Ovary (tissue), 9 donors: Measurements from ENCODE around the gene LAMB4. TPM values are rescaled to one million over a fixed set of nuclear protein-coding genes. Genes with fewer than 3 reads are reported as not detected.

Experiments
- DNase-seq, 5 donors: peaks; one replicate each; pipeline ENCODE4 v3.0.0-alpha.2; 2019 to 2020
- H3K27ac ChIP-seq, 2 donors: fragments of 200-600 bp; one replicate each; pipeline versions ENCODE4 v1.5.1 to v1.8.0; 2019 to 2022
- H3K27me3 ChIP-seq: fragments of 200-600 bp; one replicate; pipeline ENCODE4 v1.8.0; 2022
- H3K36me3 ChIP-seq: fragments of 200-600 bp; sonication (generic); one replicate; pipeline ENCODE4 v1.5.1; 2019
- H3K4me1 ChIP-seq: one replicate; pipeline ENCODE4 v1.8.1; 2013; ENCODE audit warnings: mild to moderate bottlenecking, moderate library complexity; ENCODE audit not compliant: insufficient read depth
- H3K4me3 ChIP-seq: fragments of 200-600 bp; sonication (generic); one replicate; pipeline ENCODE4 v1.5.1; 2017
- H3K9me3 ChIP-seq, 2 donors: fragments of 200-600 bp in 1 of 2; sonication (generic) in 1 of 2; one replicate each; pipeline versions ENCODE4 v1.5.1 to v1.8.1; 2013 to 2019; ENCODE audit warnings: mild to moderate bottlenecking in 1 of 2, moderate library complexity in 1 of 2
- EP300 ChIP-seq: sonication (generic); formaldehyde crosslinking; IDR thresholded peaks from one replicate; pipeline ENCODE4 v1.6.1; 2017; ENCODE audit warnings: antibody characterized with exemption
- POLR2A ChIP-seq: fragments of 450-650 bp; IDR thresholded peaks from one replicate; pipeline ENCODE4 v1.6.1; 2017; ENCODE audit warnings: antibody characterized with exemption, mild to moderate bottlenecking, moderate library complexity
- WGBS, 3 donors: extraction: QIAGEN DNeasy Blood & Tissue Kit in 1 of 3; methylation state at CpG; one replicate each; pipeline versions ENCODE4 v1.1.5 to v1.1.7; 2013 to 2017; 5-methylcytosine and 5-hydroxymethylcytosine counted together
- intact Hi-C, 4 donors: fragments of 100-400 bp; cut with DNase I; formaldehyde crosslinking; loops; one replicate each; pipeline versions ENCODE4 v1.11.0 to v1.15.1; 2022 to 2023
- polyA plus RNA-seq, 2 donors: library from polyadenylated mRNA; stranded (reverse); fragments of 200-250 nt in 1 of 2; fragments of 350-450 nt in 1 of 2; fragmentation: Illumina TruSeq in 1 of 2; extraction: RNeasy Lipid Tissue Mini Kit (QIAGEN cat#74804) in 1 of 2; gene quantifications; one replicate each; pipeline ENCODE4 v1.2.3, GENCODE V29; 2013 to 2014
- small RNA-seq: library from RNA; depleted of rRNA; stranded (forward); fragments of <200 nt; gene quantifications from one replicate; pipeline ENCODE3, GENCODE V24; 2016
- total RNA-seq, 7 donors: library from RNA; depleted of rRNA in 2 of 7; stranded (reverse); fragments of >200 nt in 2 of 7; fragmentation: NEBNext Ultra II Directional in 3 of 7; extraction: Animal tissue kit (Norgen Biotek cat#: 25700) in 3 of 7; gene quantifications; one replicate each; pipeline versions ENCODE4 v1.1.0 to v1.2.4, GENCODE V29; 2016 to 2023
- TF ChIP-seq, protein P1 (sequence below), 3 donors: fragments of 450-650 bp in 2 of 3; fragments of 200-600 bp in 1 of 3; IDR thresholded peaks; one replicate each; pipeline versions ENCODE4 v1.5.1 to v1.8.0; 2016 to 2022; ENCODE audit warnings: antibody characterized with exemption in 3 of 3, mild to moderate bottlenecking in 1 of 3
- donor health status: DM: no; HTN: no; CAD: no; lungs with moderate emphysema.
- donor health status: DM: no; HTN: no; CAD: no.
- donor health status: Bipolar disorder and iron deficiency.
- donor health status: DM: yes; HTN: yes; CAD: no.
- donor health status: DM: no; HTN: no; CAD: no.
- donor health status: DM: yes; HTN: yes; CAD: no.

LAMB4 gene
- total and polyA plus RNA-seq, 9 donors: 0.10 to 0.17 TPM; not detected in 7

DNA sequence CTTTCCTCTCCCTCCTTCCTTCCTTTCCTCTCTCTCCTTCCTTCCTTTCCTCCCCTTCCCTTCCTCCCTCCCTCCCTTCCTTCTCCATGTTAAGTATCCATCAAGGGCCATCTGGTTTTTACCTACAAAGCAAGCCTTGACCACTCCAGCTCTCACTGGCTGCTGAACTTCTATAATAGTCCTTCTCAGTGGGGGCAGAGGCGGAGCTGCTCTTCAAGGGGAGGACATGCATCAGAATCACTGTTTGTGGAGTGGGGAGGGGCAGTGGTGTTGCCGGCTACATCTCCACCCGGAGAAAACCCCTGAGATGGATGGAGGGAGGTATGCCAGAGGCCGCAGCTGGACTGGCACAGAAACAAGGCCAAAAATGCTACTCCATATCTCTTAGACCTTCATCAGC, 153.1 kb downstream of the LAMB4 start:
- no peak for DNase-seq
- Histone ChIP-seq H3K36me3 (no peaks in the 10 kb centered on the region), H3K9me3 (no peaks in the 10 kb centered on the region), H3K27me3 (no peaks in the 10 kb centered on the region), H3K27ac (no peak overlapping the region), H3K4me3 (no peak overlapping the region), H3K4me1 (peaks cover 9% of the 10 kb centered on the region)
- TF ChIP-seq, protein P1, sequence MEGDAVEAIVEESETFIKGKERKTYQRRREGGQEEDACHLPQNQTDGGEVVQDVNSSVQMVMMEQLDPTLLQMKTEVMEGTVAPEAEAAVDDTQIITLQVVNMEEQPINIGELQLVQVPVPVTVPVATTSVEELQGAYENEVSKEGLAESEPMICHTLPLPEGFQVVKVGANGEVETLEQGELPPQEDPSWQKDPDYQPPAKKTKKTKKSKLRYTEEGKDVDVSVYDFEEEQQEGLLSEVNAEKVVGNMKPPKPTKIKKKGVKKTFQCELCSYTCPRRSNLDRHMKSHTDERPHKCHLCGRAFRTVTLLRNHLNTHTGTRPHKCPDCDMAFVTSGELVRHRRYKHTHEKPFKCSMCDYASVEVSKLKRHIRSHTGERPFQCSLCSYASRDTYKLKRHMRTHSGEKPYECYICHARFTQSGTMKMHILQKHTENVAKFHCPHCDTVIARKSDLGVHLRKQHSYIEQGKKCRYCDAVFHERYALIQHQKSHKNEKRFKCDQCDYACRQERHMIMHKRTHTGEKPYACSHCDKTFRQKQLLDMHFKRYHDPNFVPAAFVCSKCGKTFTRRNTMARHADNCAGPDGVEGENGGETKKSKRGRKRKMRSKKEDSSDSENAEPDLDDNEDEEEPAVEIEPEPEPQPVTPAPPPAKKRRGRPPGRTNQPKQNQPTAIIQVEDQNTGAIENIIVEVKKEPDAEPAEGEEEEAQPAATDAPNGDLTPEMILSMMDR (IDR thresholded peaks at IDR 0.05): no peak
- no peak for TF ChIP-seq EP300
- TF ChIP-seq POLR2A: no peak
- intact Hi-C loops: no loop called here
- 43 to 70% (median 52%) methylated on average over 4 of the region's 4 CpGs for WGBS, 3 donors

DNA sequence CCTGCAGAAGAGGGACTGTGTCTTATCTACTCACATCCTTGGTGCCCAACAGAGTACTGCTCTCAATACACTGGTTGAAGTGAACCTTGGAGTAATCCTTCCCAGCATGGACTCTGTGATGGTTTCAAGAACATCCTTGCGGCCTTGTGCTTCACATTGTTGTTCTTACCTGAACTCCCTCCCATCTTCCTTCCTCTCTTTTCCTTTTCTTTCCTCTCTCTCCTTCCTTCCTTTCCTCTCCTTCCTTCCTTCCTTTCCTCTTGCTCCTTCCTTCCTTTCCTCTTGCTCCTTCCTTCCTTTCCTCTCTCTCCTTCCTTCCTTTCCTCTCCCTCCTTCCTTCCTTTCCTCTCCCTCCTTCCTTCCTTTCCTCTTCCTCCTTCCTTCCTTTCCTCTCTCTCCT, 153.5 kb downstream of the LAMB4 start:
- DNase-seq: no peak
- WGBS, 3 donors: 0 to 98% (median 92%) methylated on average over 1 of the region's 1 CpG
- Histone ChIP-seq H3K27ac (no peak overlapping the region), H3K27me3 (no peaks in the 10 kb centered on the region), H3K36me3 (no peaks in the 10 kb centered on the region), H3K9me3 (no peaks in the 10 kb centered on the region), H3K4me1 (peaks cover 10% of the 10 kb centered on the region), H3K4me3 (no peak overlapping the region)
- TF ChIP-seq, protein P1 (IDR thresholded peaks at IDR 0.05): no peak
- TF ChIP-seq EP300 (no peak), POLR2A (no peak)
- intact Hi-C loops: no loop called here

DNA sequence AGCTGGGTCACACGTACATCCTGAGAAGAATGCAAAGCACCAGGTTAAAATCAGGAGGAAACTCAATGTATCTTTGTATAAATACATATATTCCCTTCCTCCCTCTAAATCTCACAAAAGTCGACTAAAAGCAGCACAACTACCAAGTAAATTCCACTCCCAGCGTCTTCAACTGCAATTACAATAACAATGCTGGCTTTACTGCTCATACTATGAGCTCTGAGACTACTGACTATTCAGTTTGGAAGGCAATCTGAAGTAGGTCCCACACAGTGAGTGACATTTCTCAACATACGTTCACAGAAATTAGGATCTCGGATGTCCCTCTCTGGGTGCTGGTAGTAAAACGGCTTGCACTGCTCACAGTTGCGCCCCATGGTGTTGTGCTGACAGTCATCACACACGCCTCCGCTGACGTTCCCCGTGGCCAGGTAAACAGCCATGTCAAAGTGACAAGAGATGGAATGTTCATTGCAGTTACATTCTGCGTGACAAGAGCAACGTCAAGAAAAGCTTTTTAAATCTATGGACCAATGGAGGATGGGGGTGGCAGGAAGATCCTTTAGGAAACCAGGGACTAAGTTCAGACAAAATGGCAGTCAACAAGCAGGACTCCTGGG, 154.7 kb downstream of the LAMB4 start:
- no peak overlapping the region for H3K4me3 ChIP-seq
- WGBS, 3 donors: 93 to 94% (median 93%) methylated on average over 13 of the region's 13 CpGs
- no peaks in the 10 kb centered on the region for H3K9me3 ChIP-seq
- no peak for DNase-seq
- no peaks in the 10 kb centered on the region for H3K27me3 ChIP-seq
- no peaks in the 10 kb centered on the region for H3K36me3 ChIP-seq
- intact Hi-C loops: no loop called here
- H3K4me1 ChIP-seq: peaks cover 13% of the 10 kb centered on the region
- H3K27ac ChIP-seq: no peak overlapping the region
- TF ChIP-seq POLR2A (no peak), EP300 (no peak)
- TF ChIP-seq, protein P1 (IDR thresholded peaks at IDR 0.05): no peak

DNA sequence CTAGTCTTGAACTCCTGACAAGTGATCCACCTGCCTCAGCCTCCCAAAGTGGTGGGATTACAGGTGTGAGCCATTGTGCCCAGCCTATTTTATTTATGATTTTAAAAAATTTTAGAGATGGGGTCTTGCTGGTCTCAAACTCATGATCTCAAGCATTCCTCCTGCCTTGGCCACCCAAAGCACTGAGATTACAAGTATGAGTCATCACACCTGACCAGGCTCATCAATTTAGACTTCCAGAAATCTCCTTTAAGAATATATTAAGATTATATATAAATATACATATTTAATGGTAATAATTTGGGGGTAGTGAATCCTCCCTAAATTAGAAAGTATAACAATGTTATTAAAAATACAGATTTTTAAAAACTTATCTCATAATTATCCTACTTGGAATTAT, 156.3 kb downstream of the LAMB4 start:
- peaks cover 13% of the 10 kb centered on the region for H3K4me1 ChIP-seq
- TF ChIP-seq EP300 (no peak), POLR2A (no peak)
- TF ChIP-seq, protein P1 (IDR thresholded peaks at IDR 0.05): no peak
- no peak overlapping the region for H3K27ac ChIP-seq
- no peaks in the 10 kb centered on the region for H3K27me3 ChIP-seq
- H3K36me3 ChIP-seq: no peaks in the 10 kb centered on the region
- no peak overlapping the region for H3K4me3 ChIP-seq
- no peaks in the 10 kb centered on the region for H3K9me3 ChIP-seq
- intact Hi-C loops: no loop called here
- DNase-seq: no peak

Small RNA genes lying within 50 kb of the gene (small RNA-seq; reads per million reads assigned to genes)
- not detected for gene RF00012

Other genes with a start within 250 kb of the LAMB4 start
- gene DLD, start 239.2 kb downstream of the LAMB4 start, total RNA-seq: 10 to 100 TPM; 35.4 to 72.1 (median 49.7) TPM
- gene DLD, start 239.2 kb downstream of the LAMB4 start, polyA plus RNA-seq: 10 to 100 TPM; 41.1 to 92.9 TPM
- gene LAMB1, start 127.2 kb downstream of the LAMB4 start, total RNA-seq: 100 to 1,000 TPM in 1 of 7 donors, 10 to 100 TPM in 6; 10.2 to 151 (median 65.0) TPM
- 100 to 1,000 TPM in 1 of 2 donors, 10 to 100 TPM in 1; 49.2 to 148 TPM for gene LAMB1, start 127.2 kb downstream of the LAMB4 start, polyA plus RNA-seq